ENCODE measurements around the gene PLA2G2E. TPM values are rescaled to one million over a fixed set of nuclear protein-coding genes. Genes with fewer than 3 reads are reported as not detected.
"Not testable (repeated sequence)": the region's sequence is repeated elsewhere in the genome, so short reads cannot be mapped to it uniquely, and the experiment has no call there.

Gene PLA2G2E
- total RNA-seq, 2 donors from 2014 or later = not detected

DNA sequence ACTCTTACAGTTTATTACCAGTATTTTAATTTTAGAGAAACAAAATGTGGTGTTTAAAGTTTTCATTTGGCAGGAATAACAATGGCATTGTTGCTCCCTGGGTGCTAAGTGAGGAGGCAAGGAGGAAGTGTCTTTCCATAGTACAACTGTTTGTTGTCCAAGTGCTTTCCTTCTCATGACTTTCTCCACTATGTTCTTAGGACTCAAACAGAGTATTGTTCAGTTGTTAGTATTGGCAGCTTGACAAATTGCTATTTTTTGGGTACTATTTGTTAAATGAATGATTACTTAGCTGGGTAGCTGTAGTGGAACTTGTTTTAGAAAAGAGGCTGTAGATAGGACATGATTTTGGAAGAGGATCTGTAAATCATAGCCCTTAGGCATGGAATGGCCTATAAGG is 33.8 kb downstream of the PLA2G2E start:
- Mint-ChIP-seq H3K4me1 (ENCODE audit: low read depth in 2 of 2) (peaks cover 24 to 25% of the 10 kb centered on the region in 2 donors), H3K27me3 (no peaks in the 10 kb centered on the region), H3K9me3 (no peaks in the 10 kb centered on the region), H3K27ac (no peak overlapping the region), H3K36me3 (peaks cover 14% of the 10 kb centered on the region), H3K4me3 (no peak overlapping the region)
- no peak for DNase-seq (ENCODE audit: low spot score)
- no peak for ATAC-seq

DNA sequence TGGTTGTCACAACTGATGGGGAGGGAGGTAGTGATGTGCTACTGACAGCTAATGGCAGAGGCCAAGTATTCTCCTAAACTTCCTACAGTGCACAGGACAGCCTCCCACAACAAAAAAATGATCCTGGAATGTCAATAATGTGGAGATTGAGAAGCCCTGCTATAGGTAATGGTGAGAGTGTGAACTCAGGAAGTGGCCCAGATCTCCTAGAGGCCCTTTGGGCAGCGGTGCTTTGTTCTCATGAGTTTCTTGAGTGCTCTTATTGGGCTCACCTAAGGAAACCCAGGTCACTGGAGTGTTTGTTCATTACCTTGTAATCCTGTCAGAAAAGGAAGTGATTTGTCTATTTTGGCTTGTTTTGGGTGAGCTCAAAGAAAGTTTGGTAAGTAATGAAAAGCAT is 35.3 kb downstream of the PLA2G2E start:
- Mint-ChIP-seq H3K27me3 (no peaks in the 10 kb centered on the region), H3K27ac (no peak overlapping the region), H3K4me3 (no peak overlapping the region), H3K4me1 (ENCODE audit: low read depth in 2 of 2) (peaks cover 38 to 40% of the 10 kb centered on the region in 2 donors), H3K36me3 (peaks cover 13% of the 10 kb centered on the region), H3K9me3 (no peaks in the 10 kb centered on the region)
- DNase-seq (ENCODE audit: low spot score) (no peak), ATAC-seq (no peak)

DNA sequence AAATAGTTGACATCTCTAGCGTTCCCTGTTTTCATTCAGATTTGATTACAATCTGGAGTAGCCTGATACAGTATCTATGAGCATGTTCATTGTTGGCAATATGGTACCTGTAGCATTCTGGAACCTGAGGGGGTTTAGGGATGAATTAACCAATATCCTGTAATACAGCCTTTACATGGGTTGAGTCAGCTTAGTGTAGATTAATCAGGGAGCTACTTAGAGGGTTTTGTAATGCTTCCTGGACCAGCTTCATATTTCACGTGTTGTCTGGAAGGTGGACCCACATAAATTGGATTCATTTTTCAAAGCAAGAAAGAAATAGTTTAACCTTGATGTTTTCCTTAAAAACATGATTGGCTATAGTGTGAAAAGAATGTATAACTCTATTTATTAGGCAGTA is 37.6 kb downstream of the PLA2G2E start:
- ATAC-seq (no peak), DNase-seq (ENCODE audit: low spot score) (no peak)
- peaks cover 35 to 42% of the 10 kb centered on the region in 2 donors for H3K4me1 Mint-ChIP-seq (ENCODE audit: low read depth in 2 of 2)
- H3K27ac Mint-ChIP-seq = no peak overlapping the region
- peaks cover 0 to 1% of the 10 kb centered on the region in 2 donors for H3K27me3 Mint-ChIP-seq
- H3K4me3 Mint-ChIP-seq = no peak overlapping the region
- no peaks in the 10 kb centered on the region for H3K9me3 Mint-ChIP-seq
- H3K36me3 Mint-ChIP-seq = no peaks in the 10 kb centered on the region

DNA sequence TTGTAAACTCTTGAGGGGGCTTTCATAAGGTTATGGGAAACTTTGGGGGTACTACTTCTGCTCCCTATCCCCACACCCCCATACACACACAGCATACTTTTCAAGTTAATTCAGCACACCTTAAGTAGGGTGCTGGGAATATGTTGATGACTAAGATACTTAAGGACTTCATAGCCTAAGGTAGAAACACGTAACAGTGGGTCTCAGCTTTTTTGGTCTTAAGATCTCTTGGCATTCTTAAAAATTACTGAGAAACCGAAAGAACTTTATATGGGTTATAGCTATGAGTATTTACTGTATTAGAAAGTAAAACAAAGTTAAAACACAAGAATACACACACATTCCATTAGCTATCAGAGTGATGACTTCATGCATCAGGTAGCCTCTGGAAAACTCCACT is 39.1 kb downstream of the PLA2G2E start:
- Mint-ChIP-seq H3K36me3 (no peaks in the 10 kb centered on the region), H3K27me3 (peaks cover 0 to 6% of the 10 kb centered on the region in 2 donors), H3K27ac (no peak overlapping the region), H3K4me1 (ENCODE audit: low read depth in 2 of 2) (peaks cover 35 to 42% of the 10 kb centered on the region in 2 donors), H3K9me3 (no peaks in the 10 kb centered on the region), H3K4me3 (peak overlapping the region; percentile 97)
- no peak for ATAC-seq
- DNase-seq (ENCODE audit: low spot score) = no peak

DNA sequence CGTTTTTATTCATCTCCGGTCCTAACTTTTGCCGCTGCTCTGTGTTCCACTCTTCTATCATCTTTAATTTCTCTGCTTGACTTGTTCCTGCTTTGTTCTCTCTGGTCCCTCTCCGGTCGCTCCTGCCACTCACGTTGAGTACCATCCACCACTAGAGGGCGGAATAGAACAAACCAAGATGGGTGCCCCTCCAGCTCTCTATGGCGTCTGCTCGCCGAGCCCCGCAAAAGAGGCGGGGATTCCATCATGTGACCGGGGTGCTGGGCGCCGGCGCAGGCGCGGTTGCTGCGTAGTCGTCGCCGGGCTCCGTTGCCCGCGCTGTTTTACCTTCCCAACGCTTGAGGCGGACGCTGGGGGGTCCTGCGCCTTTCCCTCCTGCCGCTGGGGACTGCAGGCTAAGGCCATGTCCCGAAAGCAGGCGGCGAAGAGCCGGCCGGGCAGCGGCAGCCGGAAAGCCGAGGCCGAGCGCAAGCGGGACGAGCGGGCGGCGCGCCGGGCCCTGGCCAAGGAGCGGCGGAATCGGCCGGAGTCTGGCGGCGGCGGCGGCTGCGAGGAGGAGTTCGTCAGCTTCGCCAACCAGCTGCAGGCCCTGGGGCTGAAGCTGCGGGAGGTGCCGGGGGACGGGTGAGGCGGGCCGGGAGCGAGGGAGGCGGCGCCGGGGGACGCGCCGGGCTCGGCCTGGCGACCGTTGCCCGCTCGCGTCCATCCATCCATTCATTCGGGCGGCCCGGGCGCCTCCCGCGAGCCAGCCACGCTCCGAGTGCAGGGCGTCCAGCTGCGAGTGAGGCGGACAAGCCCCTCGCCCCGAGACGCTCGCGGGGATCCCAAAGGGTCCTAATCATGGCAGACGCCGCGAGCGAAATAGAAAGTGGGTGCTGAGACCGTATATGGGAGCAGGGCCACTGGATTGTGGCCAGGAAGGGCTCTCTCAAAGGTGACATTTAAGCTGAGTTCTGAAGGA is 41.0 kb downstream of the PLA2G2E start, which contains the start of gene OTUD3:
TSS of gene OTUD3 (plus strand) at position 285 of the 961 bp plus-strand sequence. CDS start at position 404, 119 bp downstream.
- no peaks in the 10 kb centered on the region for H3K9me3 Mint-ChIP-seq
- peak; percentile 97 for DNase-seq (ENCODE audit: low spot score)
- H3K36me3 Mint-ChIP-seq = no peaks in the 10 kb centered on the region
- peaks cover 29 to 33% of the 10 kb centered on the region in 2 donors for H3K4me1 Mint-ChIP-seq (ENCODE audit: low read depth in 2 of 2)
- peaks cover 2 to 10% of the 10 kb centered on the region in 2 donors for H3K27me3 Mint-ChIP-seq
- H3K4me3 Mint-ChIP-seq = peak within 1 kb of the TSS; percentile 97
- peak within 1 kb of the TSS; percentile 9 to 64 for H3K27ac Mint-ChIP-seq
- ATAC-seq = peak; percentile 97 to 98

DNA sequence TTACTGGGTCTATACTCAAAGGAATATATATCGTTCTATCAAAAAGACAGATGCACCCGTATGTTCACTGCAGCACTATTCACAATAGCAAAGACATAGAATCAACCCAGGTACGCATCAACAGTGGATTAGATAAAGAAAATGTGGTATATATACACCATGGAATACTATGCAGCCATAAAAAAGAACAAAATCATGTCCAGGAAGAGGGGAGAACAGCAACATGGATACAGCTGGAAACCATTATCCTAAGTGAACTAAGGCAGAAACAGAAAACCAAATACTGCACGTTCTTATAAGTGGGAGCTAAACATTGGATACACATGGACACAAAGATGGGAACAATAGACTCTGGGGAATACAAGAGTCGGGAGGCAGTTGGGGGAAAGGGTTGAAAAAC is 42.6 kb downstream of the PLA2G2E start:
- peak overlapping the region; percentile 14 for H3K4me3 Mint-ChIP-seq

DNA sequence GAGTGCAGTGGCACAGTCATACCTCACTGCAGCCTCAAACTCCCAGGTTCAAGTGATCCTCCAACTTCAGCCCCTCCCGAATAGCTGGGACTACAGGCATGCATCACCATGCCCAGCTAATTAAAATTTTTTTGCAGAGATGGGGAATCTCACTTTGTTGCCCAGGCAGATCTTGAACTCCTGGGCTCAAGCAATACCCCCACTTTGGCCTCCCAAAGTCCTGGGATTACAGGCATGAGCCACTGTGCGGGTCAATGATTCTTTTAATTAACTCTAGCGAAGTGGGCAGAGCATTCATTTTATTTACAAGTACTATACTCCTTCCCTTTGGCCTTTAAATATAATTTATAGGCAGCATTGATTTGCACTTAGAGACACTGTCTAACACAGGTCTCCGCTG is 43.8 kb downstream of the PLA2G2E start:
- Mint-ChIP-seq H3K36me3 (no peaks in the 10 kb centered on the region), H3K4me3 (no peak overlapping the region), H3K27me3 (peaks cover 20% of the 10 kb centered on the region in 2 donors), H3K9me3 (no peaks in the 10 kb centered on the region), H3K27ac (no peak overlapping the region), H3K4me1 (ENCODE audit: low read depth in 2 of 2) (peaks cover 23 to 25% of the 10 kb centered on the region in 2 donors)
- DNase-seq (ENCODE audit: low spot score) (no peak), ATAC-seq (no peak)

More for the DNA sequence above, 42.6 kb downstream of the PLA2G2E start:
- not testable (repeated sequence) for H3K9me3 Mint-ChIP-seq; H3K27ac Mint-ChIP-seq; DNase-seq (ENCODE audit: low spot score); H3K36me3 Mint-ChIP-seq; ATAC-seq
- H3K4me1 Mint-ChIP-seq (ENCODE audit: low read depth in 2 of 2) = peaks cover 29 to 32% of the 10 kb centered on the region in 2 donors
- peaks cover 15 to 17% of the 10 kb centered on the region in 2 donors for H3K27me3 Mint-ChIP-seq

DNA sequence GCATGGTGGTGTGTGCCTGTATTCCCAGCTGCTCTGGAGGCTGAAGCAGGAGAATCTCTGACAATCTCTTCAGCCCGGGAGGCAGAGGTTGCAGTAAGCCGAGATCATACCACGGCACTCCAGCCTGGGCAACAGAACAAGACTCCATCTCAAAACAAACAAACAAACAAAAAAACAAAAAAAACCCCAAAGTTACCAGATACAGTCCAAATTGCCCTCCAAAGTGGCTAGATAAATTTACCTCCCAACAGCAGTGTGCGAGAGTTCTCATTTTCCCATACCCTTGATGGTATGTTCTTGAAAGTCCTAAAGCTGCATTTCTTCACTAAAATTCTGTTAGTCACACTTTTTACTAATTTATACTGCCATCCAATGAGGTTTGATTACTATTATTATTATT is 44.2 kb downstream of the PLA2G2E start:
- Mint-ChIP-seq H3K4me3 (no peak overlapping the region), H3K27me3 (peaks cover 20 to 23% of the 10 kb centered on the region in 2 donors), H3K27ac (no peak overlapping the region), H3K36me3 (no peaks in the 10 kb centered on the region), H3K4me1 (ENCODE audit: low read depth in 2 of 2) (peaks cover 20 to 21% of the 10 kb centered on the region in 2 donors), H3K9me3 (no peaks in the 10 kb centered on the region)
- no peak for ATAC-seq
- no peak for DNase-seq (ENCODE audit: low spot score)

DNA sequence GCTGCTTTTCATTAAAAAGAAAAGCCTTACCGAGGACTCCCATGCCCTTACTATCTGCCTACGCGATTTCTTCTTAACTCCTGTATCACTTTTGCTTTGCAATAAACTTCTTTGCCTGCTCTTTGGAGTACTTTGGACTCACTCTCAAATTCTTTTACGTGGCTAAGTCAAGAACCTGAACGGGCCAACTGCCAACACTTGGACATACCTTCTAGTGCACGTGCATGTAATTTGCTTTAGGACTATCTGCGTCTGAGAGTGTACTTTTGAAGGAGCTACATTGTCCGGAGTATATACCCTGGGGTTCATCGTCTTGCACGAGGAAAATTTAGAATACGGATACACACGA is 44.8 kb downstream of the PLA2G2E start:
- H3K4me3 Mint-ChIP-seq = no peak overlapping the region
- H3K27ac Mint-ChIP-seq = no peak overlapping the region
- H3K9me3 Mint-ChIP-seq = no peaks in the 10 kb centered on the region
- no peaks in the 10 kb centered on the region for H3K36me3 Mint-ChIP-seq
- ATAC-seq (no peak), DNase-seq (ENCODE audit: low spot score) (no peak)
- H3K27me3 Mint-ChIP-seq = peaks cover 21 to 23% of the 10 kb centered on the region in 2 donors
- peaks cover 14 to 15% of the 10 kb centered on the region in 2 donors for H3K4me1 Mint-ChIP-seq (ENCODE audit: low read depth in 2 of 2)

DNA sequence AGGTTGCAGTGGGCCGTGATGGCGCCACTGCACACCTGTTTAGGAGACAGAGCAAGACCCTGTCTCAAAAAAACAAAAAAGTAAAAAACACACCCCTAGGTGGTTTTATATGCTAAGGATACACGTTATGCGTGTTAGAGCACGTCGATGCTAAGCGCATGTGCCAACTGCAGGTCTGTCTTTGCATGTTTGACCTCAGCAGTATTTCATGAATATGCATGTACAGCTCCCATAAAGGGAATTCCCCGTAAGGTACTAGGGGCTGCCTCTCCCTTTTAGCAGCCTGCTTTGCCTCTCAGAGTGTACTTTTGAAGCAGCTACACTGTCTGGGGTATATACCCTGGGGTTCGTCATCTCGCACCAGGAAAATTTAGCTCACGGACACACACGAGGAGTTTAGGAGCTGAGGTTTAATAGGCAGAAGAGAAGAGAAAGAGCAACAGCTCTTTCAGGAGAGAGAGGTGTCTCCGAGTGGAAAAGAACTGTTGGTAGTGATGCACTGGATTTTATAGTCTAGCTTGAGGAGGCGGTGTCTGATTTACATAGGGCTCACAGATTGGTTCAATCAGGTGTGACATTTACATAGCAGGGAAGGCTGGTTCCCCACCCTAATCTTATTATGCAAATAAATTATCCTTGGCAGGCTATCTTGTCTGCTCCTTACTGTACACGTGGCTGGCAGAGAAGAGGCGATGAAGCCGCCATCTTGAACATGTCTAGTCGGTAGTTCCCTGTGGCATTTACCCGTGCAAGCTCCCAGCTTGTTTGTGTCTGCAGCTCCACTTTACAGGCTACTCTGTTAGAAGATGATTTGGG is 45.4 kb downstream of the PLA2G2E start:
- no peak for ATAC-seq
- Mint-ChIP-seq H3K4me1 (ENCODE audit: low read depth in 2 of 2) (peaks cover 8 to 9% of the 10 kb centered on the region in 2 donors), H3K36me3 (no peaks in the 10 kb centered on the region), H3K27ac (no peak overlapping the region), H3K27me3 (peaks cover 27% of the 10 kb centered on the region in 2 donors), H3K4me3 (no peak overlapping the region), H3K9me3 (no peaks in the 10 kb centered on the region)
- DNase-seq (ENCODE audit: low spot score) = no peak

DNA sequence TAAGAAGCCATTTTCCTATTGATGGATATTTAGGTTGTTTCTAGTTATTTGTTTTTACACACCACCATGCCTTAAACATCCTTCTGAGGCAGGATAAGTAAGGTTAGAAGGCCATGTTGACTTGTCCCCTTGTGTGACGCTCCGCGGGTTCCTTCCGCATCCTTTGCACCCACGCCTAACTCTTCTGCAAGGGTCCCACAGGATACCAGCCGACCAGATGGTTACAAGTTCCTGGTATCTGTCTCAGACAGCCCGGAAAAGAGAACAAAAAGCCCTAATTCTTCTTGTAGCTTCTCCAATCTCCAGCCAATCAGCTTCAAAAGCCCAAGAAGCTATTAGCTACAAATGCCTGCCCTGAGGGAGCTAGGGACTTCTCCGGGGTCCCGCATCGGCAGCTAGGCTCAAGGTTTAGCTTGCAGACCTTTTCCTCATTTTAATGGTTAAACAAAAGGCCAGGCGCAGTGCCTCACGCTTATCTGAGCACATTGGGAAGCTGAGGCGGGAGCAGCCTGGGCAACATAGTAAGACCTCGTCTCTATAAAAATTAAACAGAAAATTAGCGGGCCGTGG is 46.2 kb downstream of the PLA2G2E start:
- ATAC-seq (no peak), DNase-seq (ENCODE audit: low spot score) (no peak)
- Mint-ChIP-seq H3K4me1 (ENCODE audit: low read depth in 2 of 2) (peaks cover 4 to 6% of the 10 kb centered on the region in 2 donors), H3K4me3 (no peak overlapping the region), H3K27ac (no peak overlapping the region), H3K36me3 (no peaks in the 10 kb centered on the region), H3K27me3 (peaks cover 32 to 35% of the 10 kb centered on the region in 2 donors), H3K9me3 (no peaks in the 10 kb centered on the region)

DNA sequence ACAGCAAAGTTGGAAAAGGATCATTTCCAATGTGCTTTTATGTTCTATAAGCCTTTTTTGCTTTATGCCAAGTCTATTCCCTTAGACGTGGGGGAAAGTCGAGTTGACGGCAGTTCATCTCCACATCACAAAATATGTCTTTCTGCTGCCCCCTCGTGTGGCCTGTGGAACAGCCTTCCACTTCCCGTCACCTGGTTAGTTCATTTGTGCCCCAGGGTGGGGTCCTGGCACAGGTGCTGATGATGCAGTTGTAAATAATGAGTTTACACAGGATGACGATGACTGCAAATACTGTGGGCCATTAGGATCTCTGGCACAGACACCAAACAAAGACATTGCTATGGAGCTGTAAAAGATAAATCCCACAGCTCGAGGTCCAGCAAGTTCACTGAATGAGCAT is 51.2 kb downstream of the PLA2G2E start:
- H3K27ac Mint-ChIP-seq = no peak overlapping the region
- H3K4me3 Mint-ChIP-seq = no peak overlapping the region
- ATAC-seq (no peak), DNase-seq (ENCODE audit: low spot score) (no peak)
- no peaks in the 10 kb centered on the region for H3K4me1 Mint-ChIP-seq (ENCODE audit: low read depth in 2 of 2)
- no peaks in the 10 kb centered on the region for H3K36me3 Mint-ChIP-seq
- peaks cover 36 to 53% of the 10 kb centered on the region in 2 donors for H3K27me3 Mint-ChIP-seq
- no peaks in the 10 kb centered on the region for H3K9me3 Mint-ChIP-seq

All from natural killer cell treated with Interleukin-12 subunit alpha and Interleukin-12 subunit beta and Interleukin-15 and Interleukin-18, amount 100 ng/mL, for 72 hours (primary cell).